Epidermal melanocyte (primary cell): ENCODE measurements around the gene MIGA2.

Experiments used
- DNase-seq: peaks from one replicate; pipeline ENCODE4 v3.0.0; 2011; ENCODE audit warnings: low spot score; ENCODE audit not compliant: insufficient read length

MIGA2 gene

DNA sequence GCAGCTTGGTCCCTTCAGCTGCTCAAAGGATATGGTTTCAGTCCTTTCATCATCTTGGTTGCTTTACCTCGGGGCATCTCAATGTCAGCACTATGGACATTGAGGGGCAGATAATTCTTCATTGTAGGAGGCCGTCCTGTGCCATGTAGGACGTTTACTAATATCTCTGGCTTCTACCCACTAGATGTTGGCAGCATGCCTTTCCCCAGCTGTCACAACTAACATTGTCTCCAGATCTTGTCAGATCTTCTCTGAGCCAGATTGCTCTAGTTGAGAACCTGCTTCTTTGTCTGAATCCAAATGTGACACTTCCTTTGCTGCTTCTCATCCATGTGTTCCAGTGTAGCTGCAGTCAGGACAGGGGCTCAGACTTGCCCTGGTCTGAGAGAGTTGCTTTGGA is 85.1 kb downstream of the MIGA2 start:
- no peak for DNase-seq
